IPS-15b (cell line): ENCODE measurements around the gene CUX1.

Source experiments
- H3K27me3 ChIP-seq: one replicate; pipeline ENCODE4 v1.6.1; 2013; ENCODE audit warnings: low read length; ENCODE audit not compliant: control insufficient read depth, insufficient read depth
- H3K36me3 ChIP-seq: one replicate; pipeline ENCODE4 v1.6.1; 2013; ENCODE audit warnings: low read length; ENCODE audit not compliant: control insufficient read depth, insufficient read depth
- H3K4me1 ChIP-seq: one replicate; pipeline ENCODE4 v1.6.1; 2013; ENCODE audit warnings: mild to moderate bottlenecking, low read length; ENCODE audit not compliant: control insufficient read depth, insufficient read depth
- H3K4me3 ChIP-seq: one replicate; pipeline ENCODE4 v1.5.1; 2013; ENCODE audit warnings: low read depth, low read length
- H3K9ac ChIP-seq: one replicate; pipeline ENCODE4 v1.6.1; 2013; ENCODE audit warnings: low read depth, mild to moderate bottlenecking, low read length
- H3K9me3 ChIP-seq: one replicate; pipeline ENCODE4 v1.6.1; 2013; ENCODE audit warnings: mild to moderate bottlenecking, low read length; ENCODE audit not compliant: control insufficient read depth, insufficient read depth

Gene CUX1

GRCh38 chr7:102081244-102081627, 263.8 kb downstream of the CUX1 start:
- H3K27me3 ChIP-seq, result no peaks in the 10 kb centered on the region
- H3K4me3 ChIP-seq, result no peak overlapping the region
- no peaks in the 10 kb centered on the region for H3K9me3 ChIP-seq
- no peak overlapping the region for H3K9ac ChIP-seq
- H3K36me3 ChIP-seq, result peaks cover 10% of the 10 kb centered on the region
- peaks cover 4% of the 10 kb centered on the region for H3K4me1 ChIP-seq

- Histone ChIP-seq H3K9ac (no peak overlapping the region), H3K4me1 (peaks cover 4% of the 10 kb centered on the region), H3K9me3 (no peaks in the 10 kb centered on the region), H3K27me3 (no peaks in the 10 kb centered on the region), H3K4me3 (no peak overlapping the region), H3K36me3 (peaks cover 10% of the 10 kb centered on the region)
Measured at GRCh38 chr7:102082693-102083368, 265.4 kb downstream of the CUX1 start.

DNA sequence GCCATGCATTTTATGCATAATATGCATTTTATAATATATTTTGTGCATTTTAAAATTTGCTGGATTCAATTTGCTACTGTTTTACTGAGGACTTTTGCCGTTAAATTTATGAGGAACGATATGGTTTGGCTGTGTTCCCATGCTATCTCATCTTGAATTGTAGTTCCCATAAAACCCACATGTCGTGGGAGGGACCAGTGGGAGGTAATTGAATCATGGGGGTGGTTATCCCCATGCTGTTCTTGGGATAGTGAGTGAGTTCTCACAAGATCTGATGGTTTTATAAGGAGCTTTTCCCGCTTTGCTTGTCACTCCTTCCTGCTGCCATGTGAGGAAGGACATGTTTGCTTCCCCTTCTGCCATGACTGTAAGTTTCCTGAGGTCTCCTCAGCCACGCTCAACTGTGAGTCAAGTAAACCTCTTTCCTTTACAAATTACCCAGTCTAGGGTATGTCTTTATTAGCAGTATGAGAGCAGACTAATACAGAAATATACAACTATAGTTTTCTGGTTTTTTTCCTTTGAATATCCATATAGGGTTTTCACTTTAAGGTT, 267.9 kb downstream of the CUX1 start:
- H3K36me3 ChIP-seq, result peaks cover 7% of the 10 kb centered on the region
- no peaks in the 10 kb centered on the region for H3K27me3 ChIP-seq
- no peak overlapping the region for H3K4me3 ChIP-seq
- no peaks in the 10 kb centered on the region for H3K9me3 ChIP-seq
- peaks cover 8% of the 10 kb centered on the region for H3K4me1 ChIP-seq
- H3K9ac ChIP-seq, result no peak overlapping the region

GRCh38 chr7:102089175-102090098, 272.0 kb downstream of the CUX1 start:
- H3K9me3 ChIP-seq, result no peaks in the 10 kb centered on the region
- no peaks in the 10 kb centered on the region for H3K36me3 ChIP-seq

GRCh38 chr7:102093599-102094315, 276.3 kb downstream of the CUX1 start:
- no peak overlapping the region for H3K9ac ChIP-seq

More at GRCh38 chr7:102089175-102090098, 272.0 kb downstream of the CUX1 start:
- Histone ChIP-seq H3K27me3 (no peaks in the 10 kb centered on the region), H3K4me3 (no peak overlapping the region), H3K9ac (no peak overlapping the region), H3K4me1 (peaks cover 20% of the 10 kb centered on the region)

GRCh38 chr7:102094316-102094650, 276.9 kb downstream of the CUX1 start:
- Histone ChIP-seq H3K36me3 (peaks cover 3% of the 10 kb centered on the region), H3K4me3 (no peak overlapping the region)

More at GRCh38 chr7:102093599-102094315, 276.3 kb downstream of the CUX1 start:
- Histone ChIP-seq H3K9me3 (no peaks in the 10 kb centered on the region), H3K4me3 (no peak overlapping the region), H3K36me3 (peaks cover 3% of the 10 kb centered on the region), H3K27me3 (no peaks in the 10 kb centered on the region), H3K4me1 (peaks cover 23% of the 10 kb centered on the region)

DNA sequence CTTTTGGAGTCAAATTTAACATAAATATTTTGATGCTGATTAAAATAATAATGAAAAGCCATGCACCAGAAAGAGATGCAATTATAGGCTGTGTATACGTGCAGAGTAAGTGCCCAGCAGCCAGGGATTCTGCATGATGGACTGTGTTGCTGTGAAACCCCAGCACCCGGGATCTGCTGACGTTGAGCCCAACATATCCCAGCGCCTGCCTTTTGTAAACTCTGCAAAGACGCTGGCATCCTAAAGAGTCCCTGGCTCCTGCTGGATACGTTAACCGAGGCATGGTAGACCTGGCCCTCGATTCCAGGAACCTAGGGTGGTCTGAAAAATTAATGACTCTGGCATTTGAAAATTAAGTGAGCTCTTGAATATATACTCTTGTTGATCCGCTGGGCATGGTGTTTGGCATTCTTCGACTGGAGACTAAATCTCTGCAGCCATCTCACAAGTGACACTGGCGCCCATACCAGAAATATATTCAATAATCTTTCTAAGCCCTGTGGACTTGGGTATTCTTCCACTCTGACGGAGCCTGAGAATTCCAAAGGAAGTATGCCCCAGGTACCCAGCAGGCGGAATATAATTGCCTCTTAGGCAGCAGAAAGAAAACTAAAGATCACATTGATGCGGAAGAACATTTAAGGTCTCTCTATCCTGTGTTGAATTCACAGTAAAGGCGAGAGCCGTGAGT, 278.0 kb downstream of the CUX1 start:
- no peak overlapping the region for H3K9ac ChIP-seq
- H3K9me3 ChIP-seq, result no peaks in the 10 kb centered on the region
- H3K27me3 ChIP-seq, result no peaks in the 10 kb centered on the region
- no peak overlapping the region for H3K4me3 ChIP-seq
- peaks cover 15% of the 10 kb centered on the region for H3K4me1 ChIP-seq
- peaks cover 3% of the 10 kb centered on the region for H3K36me3 ChIP-seq

More at GRCh38 chr7:102094316-102094650, 276.9 kb downstream of the CUX1 start:
- Histone ChIP-seq H3K9me3 (no peaks in the 10 kb centered on the region), H3K9ac (no peak overlapping the region), H3K4me1 (peaks cover 22% of the 10 kb centered on the region), H3K27me3 (no peaks in the 10 kb centered on the region)

- H3K4me3 ChIP-seq, result no peak overlapping the region
- peaks cover 3% of the 10 kb centered on the region for H3K36me3 ChIP-seq
- peaks cover 15% of the 10 kb centered on the region for H3K4me1 ChIP-seq
- no peaks in the 10 kb centered on the region for H3K9me3 ChIP-seq
- no peaks in the 10 kb centered on the region for H3K27me3 ChIP-seq
- H3K9ac ChIP-seq, result no peak overlapping the region
Measured at GRCh38 chr7:102096012-102096332, 278.5 kb downstream of the CUX1 start.

DNA sequence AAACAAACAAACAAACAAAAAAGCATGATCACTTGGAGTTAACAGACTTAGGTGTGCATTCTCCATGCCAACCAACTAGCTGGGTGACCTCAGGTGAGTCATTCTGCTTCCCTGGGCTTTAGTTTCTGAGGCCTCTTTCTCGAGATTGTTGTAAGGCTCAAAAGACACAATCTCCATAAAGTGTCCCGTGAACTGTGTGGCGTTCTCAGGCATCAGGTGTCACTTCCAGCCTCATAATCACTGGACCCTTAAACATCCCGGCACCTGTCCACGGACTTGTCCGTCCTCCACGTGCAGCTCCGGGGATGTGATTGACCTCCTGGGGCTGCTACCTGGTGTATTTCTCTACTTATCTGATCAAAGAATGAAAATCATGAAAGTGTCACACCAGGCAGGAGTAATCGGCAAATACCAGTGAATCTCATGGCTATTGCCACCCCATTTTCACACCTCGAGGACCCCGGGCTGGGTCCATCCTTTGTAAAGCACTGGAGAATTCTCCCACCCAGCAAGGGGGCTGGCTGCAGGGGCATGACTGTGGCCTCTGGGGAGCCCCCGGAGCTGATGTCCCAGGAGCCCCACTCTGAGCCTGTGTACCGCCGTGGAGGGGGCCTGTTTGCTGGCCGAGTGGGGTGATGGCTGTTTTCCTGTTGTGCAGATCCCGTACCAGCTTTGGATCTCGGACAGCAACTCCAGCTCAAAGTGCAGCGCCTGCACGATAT, 279.4 kb downstream of the CUX1 start:
- peaks cover 15% of the 10 kb centered on the region for H3K4me1 ChIP-seq

DNA sequence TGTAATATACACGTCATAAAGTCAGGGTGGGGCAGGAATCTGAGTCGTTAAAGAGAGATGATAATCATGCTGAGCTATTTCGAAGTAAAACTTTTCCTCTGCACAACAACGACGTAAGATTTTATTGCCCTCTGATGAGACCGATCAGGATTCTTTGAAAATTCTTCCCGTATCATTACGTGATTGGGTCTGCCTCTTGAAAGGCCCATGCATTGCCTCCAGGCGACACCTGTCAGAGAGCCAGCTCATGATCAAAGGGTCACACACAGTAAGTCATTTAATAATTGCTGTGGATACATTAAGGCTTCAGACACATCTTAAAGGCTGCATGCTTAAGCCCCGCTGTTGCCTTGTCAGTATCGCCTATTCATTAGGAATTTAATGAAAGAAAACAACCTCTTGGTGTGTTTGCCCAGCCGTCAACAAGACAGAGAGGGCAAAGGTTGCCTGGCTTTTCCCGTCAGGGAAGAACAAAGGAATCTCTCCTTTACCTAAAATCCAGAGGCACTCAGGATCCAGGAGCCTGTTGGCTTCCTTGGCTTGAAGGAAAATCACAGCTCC, 280.3 kb downstream of the CUX1 start:
- Histone ChIP-seq H3K4me3 (no peak overlapping the region), H3K4me1 (peaks cover 15% of the 10 kb centered on the region), H3K9ac (no peak overlapping the region), H3K27me3 (no peaks in the 10 kb centered on the region), H3K9me3 (no peaks in the 10 kb centered on the region), H3K36me3 (peaks cover 6% of the 10 kb centered on the region)

More for the DNA sequence above, 279.4 kb downstream of the CUX1 start:
- no peak overlapping the region for H3K4me3 ChIP-seq
- no peaks in the 10 kb centered on the region for H3K27me3 ChIP-seq
- no peaks in the 10 kb centered on the region for H3K9me3 ChIP-seq
- H3K9ac ChIP-seq, result no peak overlapping the region
- H3K36me3 ChIP-seq, result peaks cover 6% of the 10 kb centered on the region
